SH-SY5Y (cell line): Measurements from ENCODE around the gene NAV2.

Experiments used
- GATA2 ChIP-seq: IDR thresholded peaks from 2 replicates; pipeline ENCODE4 v1.6.1; 2011; ENCODE audit warnings: mild to moderate bottlenecking, low read depth, low read length
- GATA3 ChIP-seq: IDR thresholded peaks from 2 replicates; pipeline ENCODE4 v1.6.1; 2011; ENCODE audit warnings: low read depth, mild to moderate bottlenecking, low read length, moderate library complexity

DNA sequence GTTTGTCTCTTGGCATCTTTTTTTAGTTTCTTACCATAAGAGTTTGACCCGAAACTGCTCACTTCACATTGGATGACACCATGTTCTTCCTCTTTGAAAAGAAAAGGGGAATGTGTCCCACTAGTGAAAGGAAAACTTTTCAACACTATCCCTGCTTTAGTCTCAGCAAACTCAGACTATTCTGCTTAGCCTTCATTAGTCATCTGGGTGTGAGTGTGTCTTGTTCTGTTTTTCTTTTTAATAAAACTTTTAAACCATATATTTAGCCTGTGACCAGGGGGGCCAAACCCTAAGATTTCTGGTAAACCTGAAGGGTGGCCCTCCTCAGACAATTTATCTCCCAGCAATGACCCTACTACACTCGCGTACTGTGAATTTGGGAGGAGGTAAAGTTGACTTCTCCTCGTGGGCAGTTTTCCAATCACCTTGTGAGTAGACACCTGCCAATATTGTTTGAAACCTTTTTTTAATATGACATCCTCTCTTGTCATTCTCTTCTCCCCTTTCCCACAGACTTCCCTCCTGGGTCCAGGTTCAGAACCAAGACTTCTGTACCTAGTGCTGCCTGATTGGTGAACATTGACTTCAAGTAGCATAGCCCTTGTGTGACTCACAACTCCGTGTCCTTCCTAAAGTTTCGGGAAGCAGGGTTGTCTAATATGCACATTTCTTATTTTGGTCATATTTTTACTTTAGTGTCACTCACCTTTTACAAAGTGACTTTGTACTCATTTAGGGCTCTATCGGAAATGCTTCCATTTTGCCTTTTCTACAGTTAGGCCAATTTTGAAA lies 407.7 kb downstream of the NAV2 start:
- TF ChIP-seq GATA3 (no peak), GATA2 (no peak)
